DOHH2 (cell line): ENCODE results near the gene ZNF415.

Experiments used
- H3F3A ChIP-seq: fragments of 200-600 bp; sonication (generic), shearing (Covaris generic); 2 replicates; pipeline ENCODE4 v1.6.0; 2016; ENCODE audit warnings: antibody characterized with exemption, mild to moderate bottlenecking; ENCODE audit not compliant: control insufficient read depth, insufficient read depth
- H3K27ac ChIP-seq: fragments of 200-600 bp; sonication (generic); 2 replicates; pipeline ENCODE4 v1.5.1; 2014; ENCODE audit warnings: low read depth, mild to moderate bottlenecking, low read length, moderate library complexity
- H3K27me3 ChIP-seq: fragments of 200-600 bp; sonication (generic); 2 replicates; pipeline ENCODE4 v1.6.1; 2014; ENCODE audit warnings: mild to moderate bottlenecking, low read length, mixed read lengths; ENCODE audit not compliant: control insufficient read depth
- H3K36me3 ChIP-seq: fragments of 200-600 bp; sonication (generic); 2 replicates; pipeline ENCODE4 v1.6.1; 2014; ENCODE audit warnings: mild to moderate bottlenecking, low read length, moderate library complexity, mixed read lengths; ENCODE audit not compliant: control insufficient read depth
- H3K4me1 ChIP-seq: fragments of 200-600 bp; sonication (generic); 2 replicates; pipeline ENCODE4 v1.6.1; 2014; ENCODE audit warnings: mild to moderate bottlenecking, low read length, mixed read lengths; ENCODE audit not compliant: control insufficient read depth
- H3K4me2 ChIP-seq: fragments of 200-600 bp; sonication (generic); 2 replicates; pipeline ENCODE4 v1.6.0; 2014; ENCODE audit warnings: mild to moderate bottlenecking, low read length, moderate library complexity
- H3K4me3 ChIP-seq: fragments of 200-600 bp; sonication (generic); 2 replicates; pipeline ENCODE4 v1.5.1; 2014; ENCODE audit warnings: mild to moderate bottlenecking, low read length, mixed read lengths
- H3K79me2 ChIP-seq: fragments of 200-600 bp; sonication (generic); 2 replicates; pipeline ENCODE4 v1.6.1; 2014; ENCODE audit warnings: mild to moderate bottlenecking, low read length, mixed read lengths; ENCODE audit not compliant: control insufficient read depth
- H3K9me2 ChIP-seq: fragments of 200-600 bp; sonication (generic); replicated peaks from 2 replicates; pipeline ENCODE4 v1.6.1; 2014; ENCODE audit warnings: mild to moderate bottlenecking, low read length, mixed read lengths; ENCODE audit not compliant: control insufficient read depth
- H3K9me3 ChIP-seq: fragments of 200-600 bp; sonication (generic); 2 replicates; pipeline ENCODE4 v1.6.1; 2014; ENCODE audit warnings: antibody characterized with exemption, low read length, mixed read lengths; ENCODE audit not compliant: control insufficient read depth, insufficient read depth
- H4K20me1 ChIP-seq: fragments of 200-600 bp; sonication (generic); 2 replicates; pipeline ENCODE4 v1.6.0; 2014; ENCODE audit warnings: low read depth, mild to moderate bottlenecking, antibody characterized with exemption, low read length, moderate library complexity; ENCODE audit not compliant: control insufficient read depth, insufficient read depth
- CTCF ChIP-seq: fragments of 200-600 bp; sonication (generic); IDR thresholded peaks from one replicate; pipeline ENCODE4 v1.5.1; 2014; ENCODE audit warnings: antibody characterized with exemption, mild to moderate bottlenecking, low read depth, low read length; ENCODE audit not compliant: poor library complexity, severe bottlenecking
- EZH2phosphoT487 ChIP-seq: fragments of 200-600 bp; sonication (generic); IDR thresholded peaks from 2 replicates; pipeline ENCODE4 v1.6.1; 2017; ENCODE audit warnings: borderline replicate concordance, mild to moderate bottlenecking, antibody characterized with exemption, low read length, moderate library complexity, mixed read lengths

ZNF415 gene

GRCh38 chr19:53158119-53158656 lies 25.5 kb upstream of the ZNF415 start:
- peaks cover 19% of the 10 kb centered on the region for H3K36me3 ChIP-seq
- H3K4me3 ChIP-seq = peak overlapping the region; percentile 72
- no peak for TF ChIP-seq CTCF
- TF ChIP-seq EZH2phosphoT487 = no peak
- H3F3A ChIP-seq = no peaks in the 10 kb centered on the region
- no peak overlapping the region for H3K27ac ChIP-seq
- no peaks in the 10 kb centered on the region for H3K9me2 ChIP-seq
- peaks cover 23% of the 10 kb centered on the region for H3K79me2 ChIP-seq
- H3K4me2 ChIP-seq = peak overlapping the region; percentile 63
- H3K4me1 ChIP-seq = peaks cover 13% of the 10 kb centered on the region
- peaks cover 7% of the 10 kb centered on the region; the same call in 1 of the 2 replicates for H3K9me3 ChIP-seq
- H4K20me1 ChIP-seq = no peaks in the 10 kb centered on the region
- no peaks in the 10 kb centered on the region for H3K27me3 ChIP-seq

GRCh38 chr19:53157626-53158025 lies 24.9 kb upstream of the ZNF415 start:
- no peaks in the 10 kb centered on the region for H3K9me2 ChIP-seq
- TF ChIP-seq EZH2phosphoT487 (no peak), CTCF (no peak)
- peak overlapping the region; percentile 72 for H3K4me3 ChIP-seq
- peaks cover 23% of the 10 kb centered on the region for H3K36me3 ChIP-seq
- H3K27ac ChIP-seq = no peak overlapping the region
- H3K79me2 ChIP-seq = peaks cover 23% of the 10 kb centered on the region
- H4K20me1 ChIP-seq = no peaks in the 10 kb centered on the region
- no peaks in the 10 kb centered on the region for H3F3A ChIP-seq
- peaks cover 7% of the 10 kb centered on the region; the same call in 1 of the 2 replicates for H3K9me3 ChIP-seq
- H3K27me3 ChIP-seq = no peaks in the 10 kb centered on the region
- H3K4me1 ChIP-seq = peaks cover 13% of the 10 kb centered on the region
- H3K4me2 ChIP-seq = peak overlapping the region; percentile 63

GRCh38 chr19:53156850-53157249 lies 24.1 kb upstream of the ZNF415 start:
- Histone ChIP-seq H3K4me1 (peaks cover 13% of the 10 kb centered on the region), H3K4me2 (peak overlapping the region; percentile 63; the same call in 1 of the 2 replicates), H3K9me2 (no peaks in the 10 kb centered on the region), H3K9me3 (peaks cover 7% of the 10 kb centered on the region; the same call in 1 of the 2 replicates), H3F3A (no peaks in the 10 kb centered on the region), H3K27ac (no peak overlapping the region), H4K20me1 (no peaks in the 10 kb centered on the region), H3K4me3 (peak overlapping the region; percentile 72; the same call in 1 of the 2 replicates), H3K36me3 (peaks cover 26% of the 10 kb centered on the region), H3K27me3 (no peaks in the 10 kb centered on the region), H3K79me2 (peaks cover 23% of the 10 kb centered on the region)
- TF ChIP-seq EZH2phosphoT487 (no peak), CTCF (no peak)
